Panc1 (cell line): ENCODE data around the gene MRFAP1L1. TPM values are rescaled to one million over a fixed set of nuclear protein-coding genes. Genes with fewer than 3 reads are reported as not detected.
"Not testable (repeated sequence)": the region's sequence is repeated elsewhere in the genome, so short reads cannot be mapped to it uniquely, and the experiment has no call there.

ENCODE experiments used
- ATAC-seq: fragments of 200-7000 bp; cut with Tn5 transposase; 2 replicates; pipeline ENCODE4 v1.9.1; 2020; ENCODE audit warnings: mild to moderate bottlenecking, moderate library complexity
- BruUV-seq: library from RNA; stranded (reverse); fragments of 400-500 nt; replicated peaks from 2 replicates; lab custom pipeline; 2021; lab: Mats Ljungman, UMichigan
- CTCF ChIA-PET: fragments of 300-600 bp; sonication (Branson Sonifier 250); formaldehyde crosslinking; loops from one replicate; lab custom pipeline; 2022; ENCODE audit warnings: antibody characterized with exemption; lab: Charles Lee
- POLR2A ChIA-PET: fragments of 300-600 bp; sonication (Branson Sonifier 250); formaldehyde crosslinking; loops from one replicate; lab custom pipeline; 2022; ENCODE audit warnings: antibody characterized with exemption; lab: Charles Lee
- DNase-seq: peaks from one replicate; pipeline ENCODE4 v3.0.0-alpha.2; 2010; ENCODE audit warnings: low read depth, low spot score
- H3K27ac ChIP-seq: 2 replicates; pipeline ENCODE4 v1.5.1; 2011; ENCODE audit warnings: mild to moderate bottlenecking, low read length, inconsistent platforms
- H3K27me3 ChIP-seq: fragments of 200-500 bp; sonication (Bioruptor generic); 2 replicates; pipeline ENCODE4 v1.6.0; 2014; ENCODE audit warnings: low read length, inconsistent platforms; ENCODE audit not compliant: control insufficient read depth, insufficient read depth
- H3K36me3 ChIP-seq: fragments of 200-500 bp; sonication (Bioruptor generic); 2 replicates; pipeline ENCODE4 v1.5.1; 2014; ENCODE audit warnings: inconsistent platforms, mild to moderate bottlenecking, low read length, moderate library complexity; ENCODE audit not compliant: control insufficient read depth, insufficient read depth
- H3K4me1 ChIP-seq: 2 replicates; pipeline ENCODE4 v1.5.1; 2011; ENCODE audit warnings: inconsistent platforms, mild to moderate bottlenecking, low read length, moderate library complexity; ENCODE audit not compliant: control insufficient read depth, insufficient read depth
- H3K4me3 ChIP-seq, 2 experiments: 2 replicates each; pipeline ENCODE4 v1.5.1; 2011 to 2012; ENCODE audit warnings: low read depth in 2 of 2, low read length in 2 of 2, mild to moderate bottlenecking in 2 of 2, inconsistent platforms in 1 of 2, moderate library complexity in 1 of 2
- H3K9me3 ChIP-seq: fragments of 200-500 bp; sonication (Bioruptor generic); 2 replicates; pipeline ENCODE4 v1.5.1; 2014; ENCODE audit warnings: low read depth, mild to moderate bottlenecking, inconsistent platforms, low read length, moderate library complexity; ENCODE audit not compliant: control insufficient read depth, insufficient read depth
- POLR2AphosphoS5 ChIP-seq: IDR thresholded peaks from 2 replicates; pipeline ENCODE4 v1.6.1; 2012; ENCODE audit warnings: mild to moderate bottlenecking, low read depth, low read length, moderate library complexity
- SIN3A ChIP-seq: IDR thresholded peaks from 2 replicates; pipeline ENCODE4 v1.6.1; 2012; ENCODE audit warnings: low read depth, mild to moderate bottlenecking, low read length, moderate library complexity, borderline replicate concordance; ENCODE audit not compliant: insufficient read depth
- TCF7L2 ChIP-seq: IDR thresholded peaks from 2 replicates; pipeline ENCODE4 v1.6.1; 2011; ENCODE audit warnings: mild to moderate bottlenecking, low read depth, low read length, inconsistent platforms
- in situ Hi-C: cut with HindIII; loops from 2 replicates; pipeline ENCODE4 v1.10.0; 2016; ENCODE audit warnings: low sequenced_read_pairs, low pct_unique_long_range_greater_than_20kb
- intact Hi-C: fragments of 100-400 bp; cut with micrococcal nuclease; formaldehyde crosslinking; loops from one replicate; pipeline ENCODE4 v1.10.0; 2022; ENCODE audit not compliant: unreplicated experiment
- total RNA-seq: library from RNA; stranded (reverse); gene quantifications from one replicate; pipeline ENCODE4 v1.2.1, GENCODE V29; 2021; ENCODE audit not compliant: unreplicated experiment
- TF ChIP-seq, protein P1 (sequence below), 2 experiments: IDR thresholded peaks; 2 replicates each; pipeline ENCODE4 v1.6.1; 2011 to 2012; ENCODE audit warnings: low read depth in 2 of 2, control low read depth in 1 of 2, low read length in 1 of 2, mild to moderate bottlenecking in 1 of 2, moderate library complexity in 1 of 2; ENCODE audit not compliant: insufficient read depth in 1 of 2
- TF ChIP-seq, protein P2 (sequence below): fragments of 450-650 bp; IDR thresholded peaks from 2 replicates; pipeline ENCODE4 v1.5.1; 2017; ENCODE audit warnings: mild to moderate bottlenecking

The MRFAP1L1 gene
- total RNA-seq, 1 experiment from 2014 or later: 29.5 TPM

DNA sequence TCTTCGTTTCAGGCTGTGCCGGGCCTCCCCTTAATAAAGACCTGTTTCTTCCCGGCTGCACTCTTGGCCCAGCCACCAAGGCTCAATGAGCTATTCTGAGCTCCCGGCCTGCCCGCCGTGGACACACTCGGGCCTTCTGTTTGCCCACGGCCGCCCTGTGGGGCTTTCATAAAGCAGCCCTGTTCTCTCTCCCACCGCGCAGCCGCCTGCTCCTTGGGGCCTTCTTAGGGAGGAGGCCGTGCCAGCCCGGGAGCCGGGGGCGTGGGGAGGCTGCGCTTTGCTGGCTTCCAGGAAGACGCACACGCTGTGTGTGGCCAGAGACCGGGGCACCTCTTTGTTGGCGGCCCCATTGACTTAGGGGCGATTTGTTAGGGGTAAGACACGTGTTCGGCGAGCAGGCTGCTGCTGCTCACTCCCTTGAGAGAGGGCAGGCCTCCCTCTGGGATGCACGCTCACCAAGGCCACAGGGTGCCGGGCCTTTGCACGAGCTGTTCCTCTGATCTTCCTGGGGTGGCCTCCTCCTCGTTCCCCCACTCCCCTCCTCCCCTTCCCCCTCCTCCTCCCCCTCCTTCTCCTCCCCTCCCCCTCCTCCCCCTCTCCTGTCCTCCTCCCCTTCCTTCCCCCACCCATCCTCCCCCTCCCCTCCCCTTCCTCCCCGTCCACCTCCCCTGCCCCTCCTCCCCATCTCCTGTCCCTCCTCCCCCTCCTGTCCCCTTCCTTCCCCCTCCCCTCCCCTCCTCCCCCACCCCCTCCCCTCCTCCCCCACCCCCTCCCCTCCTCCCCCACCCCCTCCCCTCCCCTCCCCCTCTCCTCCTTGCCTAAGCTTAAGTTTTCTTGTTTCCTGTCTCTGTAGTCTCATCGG lies 17.6 kb upstream of the MRFAP1L1 start:
- Histone ChIP-seq H3K4me1 (no peaks in the 10 kb centered on the region), H3K36me3 (no peaks in the 10 kb centered on the region), H3K9me3 (no peaks in the 10 kb centered on the region), H3K27me3 (no peaks in the 10 kb centered on the region), H3K27ac (no peak overlapping the region), H3K4me3 (no peak overlapping the region)
- in situ Hi-C loops: no loop called here
- ATAC-seq (no peak), DNase-seq (no peak)
- BruUV-seq: no TSS peak
- ChIA-PET POLR2A (interaction anchor here (0.6 to 0.7 kb wide), 2 partner anchors 151 to 172 kb away, joined by 4 to 6 read pairs; no protein-coding TSS in a partner anchor), CTCF (no interaction called here)
- intact Hi-C loops: no loop called here
- TF ChIP-seq SIN3A (no peak), POLR2AphosphoS5 (no peak), TCF7L2 (no peak)
- TF ChIP-seq, protein P1, sequence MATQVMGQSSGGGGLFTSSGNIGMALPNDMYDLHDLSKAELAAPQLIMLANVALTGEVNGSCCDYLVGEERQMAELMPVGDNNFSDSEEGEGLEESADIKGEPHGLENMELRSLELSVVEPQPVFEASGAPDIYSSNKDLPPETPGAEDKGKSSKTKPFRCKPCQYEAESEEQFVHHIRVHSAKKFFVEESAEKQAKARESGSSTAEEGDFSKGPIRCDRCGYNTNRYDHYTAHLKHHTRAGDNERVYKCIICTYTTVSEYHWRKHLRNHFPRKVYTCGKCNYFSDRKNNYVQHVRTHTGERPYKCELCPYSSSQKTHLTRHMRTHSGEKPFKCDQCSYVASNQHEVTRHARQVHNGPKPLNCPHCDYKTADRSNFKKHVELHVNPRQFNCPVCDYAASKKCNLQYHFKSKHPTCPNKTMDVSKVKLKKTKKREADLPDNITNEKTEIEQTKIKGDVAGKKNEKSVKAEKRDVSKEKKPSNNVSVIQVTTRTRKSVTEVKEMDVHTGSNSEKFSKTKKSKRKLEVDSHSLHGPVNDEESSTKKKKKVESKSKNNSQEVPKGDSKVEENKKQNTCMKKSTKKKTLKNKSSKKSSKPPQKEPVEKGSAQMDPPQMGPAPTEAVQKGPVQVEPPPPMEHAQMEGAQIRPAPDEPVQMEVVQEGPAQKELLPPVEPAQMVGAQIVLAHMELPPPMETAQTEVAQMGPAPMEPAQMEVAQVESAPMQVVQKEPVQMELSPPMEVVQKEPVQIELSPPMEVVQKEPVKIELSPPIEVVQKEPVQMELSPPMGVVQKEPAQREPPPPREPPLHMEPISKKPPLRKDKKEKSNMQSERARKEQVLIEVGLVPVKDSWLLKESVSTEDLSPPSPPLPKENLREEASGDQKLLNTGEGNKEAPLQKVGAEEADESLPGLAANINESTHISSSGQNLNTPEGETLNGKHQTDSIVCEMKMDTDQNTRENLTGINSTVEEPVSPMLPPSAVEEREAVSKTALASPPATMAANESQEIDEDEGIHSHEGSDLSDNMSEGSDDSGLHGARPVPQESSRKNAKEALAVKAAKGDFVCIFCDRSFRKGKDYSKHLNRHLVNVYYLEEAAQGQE (IDR thresholded peaks at IDR 0.05; ENCODE audit: insufficient read depth in 1 of 2, low read depth in 2 of 2, low read length in 1 of 2): no peak
- TF ChIP-seq, protein P2, sequence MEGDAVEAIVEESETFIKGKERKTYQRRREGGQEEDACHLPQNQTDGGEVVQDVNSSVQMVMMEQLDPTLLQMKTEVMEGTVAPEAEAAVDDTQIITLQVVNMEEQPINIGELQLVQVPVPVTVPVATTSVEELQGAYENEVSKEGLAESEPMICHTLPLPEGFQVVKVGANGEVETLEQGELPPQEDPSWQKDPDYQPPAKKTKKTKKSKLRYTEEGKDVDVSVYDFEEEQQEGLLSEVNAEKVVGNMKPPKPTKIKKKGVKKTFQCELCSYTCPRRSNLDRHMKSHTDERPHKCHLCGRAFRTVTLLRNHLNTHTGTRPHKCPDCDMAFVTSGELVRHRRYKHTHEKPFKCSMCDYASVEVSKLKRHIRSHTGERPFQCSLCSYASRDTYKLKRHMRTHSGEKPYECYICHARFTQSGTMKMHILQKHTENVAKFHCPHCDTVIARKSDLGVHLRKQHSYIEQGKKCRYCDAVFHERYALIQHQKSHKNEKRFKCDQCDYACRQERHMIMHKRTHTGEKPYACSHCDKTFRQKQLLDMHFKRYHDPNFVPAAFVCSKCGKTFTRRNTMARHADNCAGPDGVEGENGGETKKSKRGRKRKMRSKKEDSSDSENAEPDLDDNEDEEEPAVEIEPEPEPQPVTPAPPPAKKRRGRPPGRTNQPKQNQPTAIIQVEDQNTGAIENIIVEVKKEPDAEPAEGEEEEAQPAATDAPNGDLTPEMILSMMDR: no peak

DNA sequence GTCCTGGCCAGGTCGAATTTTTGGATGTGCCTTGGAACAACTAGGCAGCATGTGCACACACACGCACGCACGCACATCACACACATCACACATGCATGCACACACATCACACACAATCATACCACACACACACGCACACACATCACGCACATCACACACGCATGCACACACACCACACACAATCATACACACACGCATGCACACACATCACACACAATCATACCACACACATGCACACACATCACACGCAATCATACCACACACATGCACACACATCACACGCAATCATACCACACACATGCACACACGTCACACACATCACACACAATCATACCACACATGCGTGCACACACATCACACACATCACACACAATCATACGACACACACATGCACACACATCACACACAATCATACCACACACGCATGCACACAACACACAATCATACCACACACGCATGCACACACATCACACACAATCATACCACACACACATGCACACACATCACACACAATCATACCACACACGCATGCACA lies 15.8 kb upstream of the MRFAP1L1 start:
- H3K4me3 ChIP-seq, H3K27me3 ChIP-seq, H3K27ac ChIP-seq, H3K9me3 ChIP-seq, POLR2A ChIA-PET, in situ Hi-C loops, BruUV-seq, H3K4me1 ChIP-seq, ATAC-seq, DNase-seq, CTCF ChIA-PET, H3K36me3 ChIP-seq, intact Hi-C loops: not testable (repeated sequence)
